Measurements from ENCODE around the gene EYA2. TPM values are rescaled to one million over a fixed set of nuclear protein-coding genes. Genes with fewer than 3 reads are reported as not detected.
"Not testable (repeated sequence)": the region's sequence is repeated elsewhere in the genome, so short reads cannot be mapped to it uniquely, and the experiment has no call there.

The EYA2 gene
- total and polyA plus RNA-seq, 2 donors (not counting 3 experiments of a cell fraction or from before 2014, with no cell fraction given): not detected

- H3K36me3 ChIP-seq (ENCODE audit: control insufficient read depth in 2 of 2, extremely low read depth in 1 of 2, insufficient read depth in 2 of 2, low read length in 2 of 2); H2AFZ ChIP-seq (ENCODE audit: low read depth, low read length); H3K4me3 ChIP-seq (replicated peaks in 1 of 3; ENCODE audit: insufficient read depth in 1 of 3, low read depth in 1 of 3, low read length in 3 of 3); H3K27me3 ChIP-seq (ENCODE audit: control insufficient read depth in 2 of 2, insufficient read depth in 2 of 2, low read length in 2 of 2); H3K9me3 ChIP-seq (replicated peaks; ENCODE audit: control insufficient read depth, insufficient read depth, low read length); H3K27ac ChIP-seq (ENCODE audit: insufficient read depth, low read depth, low read length); H3K9ac ChIP-seq (replicated peaks; ENCODE audit: extremely low read depth, insufficient read depth, low read length); H3K9me1 ChIP-seq (replicated peaks; ENCODE audit: control insufficient read depth, extremely low read depth, insufficient read depth, low read length); BruUV-seq (replicated peaks); H3K4me1 ChIP-seq (ENCODE audit: control insufficient read depth, extremely low read depth, insufficient read depth, low read length); dilution Hi-C loops (cut with MboI; ENCODE audit: extremely low pct_ligation_motif_present, low sequenced_read_pairs); FAIRE-seq; H3K79me2 ChIP-seq (ENCODE audit: control insufficient read depth, insufficient read depth, low read length); DNase-seq (ENCODE audit: low read depth, low spot score); POLR2A ChIA-PET; H4K20me1 ChIP-seq (replicated peaks; ENCODE audit: control insufficient read depth, extremely low read depth, insufficient read depth, low read length); CTCF ChIA-PET; H3K4me2 ChIP-seq (ENCODE audit: insufficient read depth, low read length); intact Hi-C loops (cut with micrococcal nuclease): not testable (repeated sequence)
These were observed 67.3 kb downstream of the EYA2 start for GRCh38 chr20:46961968-46962367.

GRCh38 chr20:46962452-46963195, 68.0 kb downstream of the EYA2 start:
- Histone ChIP-seq H3K36me3 (ENCODE audit: control insufficient read depth in 2 of 2, extremely low read depth in 1 of 2, insufficient read depth in 2 of 2, low read length in 2 of 2) (no peaks in the 10 kb centered on the region), H3K27ac (ENCODE audit: insufficient read depth, low read depth, low read length) (no peak overlapping the region), H3K27me3 (ENCODE audit: control insufficient read depth in 2 of 2, insufficient read depth in 2 of 2, low read length in 2 of 2) (no peaks in the 10 kb centered on the region), H3K4me3 (replicated peaks in 1 of 3; ENCODE audit: insufficient read depth in 1 of 3, low read depth in 1 of 3, low read length in 3 of 3) (no peak overlapping the region), H3K9ac (replicated peaks; ENCODE audit: extremely low read depth, insufficient read depth, low read length) (no peak overlapping the region), H3K4me2 (ENCODE audit: insufficient read depth, low read length) (no peak overlapping the region), H4K20me1 (replicated peaks; ENCODE audit: control insufficient read depth, extremely low read depth, insufficient read depth, low read length) (no peaks in the 10 kb centered on the region), H3K79me2 (ENCODE audit: control insufficient read depth, insufficient read depth, low read length) (no peaks in the 10 kb centered on the region), H3K9me1 (replicated peaks; ENCODE audit: control insufficient read depth, extremely low read depth, insufficient read depth, low read length) (no peaks in the 10 kb centered on the region), H3K9me3 (replicated peaks; ENCODE audit: control insufficient read depth, insufficient read depth, low read length) (no peaks in the 10 kb centered on the region), H2AFZ (ENCODE audit: low read depth, low read length) (no peak overlapping the region), H3K4me1 (ENCODE audit: control insufficient read depth, extremely low read depth, insufficient read depth, low read length) (no peaks in the 10 kb centered on the region)
- BruUV-seq (replicated peaks): no TSS peak
- FAIRE-seq (no peak), DNase-seq (ENCODE audit: low read depth, low spot score) (no peak)
- CTCF ChIA-PET: no interaction called here
- POLR2A ChIA-PET: no interaction called here
- intact Hi-C loops (cut with micrococcal nuclease) (no loop called here), dilution Hi-C loops (cut with MboI; ENCODE audit: extremely low pct_ligation_motif_present, low sequenced_read_pairs) (no loop called here)
- TF ChIP-seq FOS (IDR thresholded peaks at IDR 0.05; ENCODE audit: borderline replicate concordance, insufficient read depth, low read length): no peak
- TF ChIP-seq MAX (IDR thresholded peaks at IDR 0.05; ENCODE audit: insufficient read depth, insufficient read length): no peak
- TF ChIP-seq EZH2 (IDR thresholded peaks at IDR 0.05; ENCODE audit: borderline replicate concordance, low read depth, low read length, severe bottlenecking): no peak
- no peak for TF ChIP-seq POLR2A (IDR thresholded peaks at IDR 0.05; ENCODE audit: low read depth, low read length)
- no peak for TF ChIP-seq CTCF (IDR thresholded peaks at IDR 0.05; ENCODE audit: extremely low read depth in 1 of 2, insufficient read depth in 1 of 2, low read depth in 1 of 2, low read length in 2 of 2)
- no peak for TF ChIP-seq JUN (IDR thresholded peaks at IDR 0.05; ENCODE audit: borderline replicate concordance, insufficient read depth, insufficient read length, low read depth)
- TF ChIP-seq POLR2AphosphoS5 (IDR thresholded peaks at IDR 0.05; ENCODE audit: insufficient read depth, low read depth, low read length): no peak
- TF ChIP-seq MYC (IDR thresholded peaks at IDR 0.05; ENCODE audit: low read depth, low read length): no peak
- TF ChIP-seq GATA2 (IDR thresholded peaks at IDR 0.05; ENCODE audit: insufficient read depth, insufficient read length, low read depth, low read length): no peak

All from endothelial cell of umbilical vein (primary cell).